GM19239 (cell line): ENCODE measurements around the gene CEP164.
A peak's percentile ranks its signal among the peaks of the same experiment; 100 is the strongest.

Source experiments
- DNase-seq: peaks from one replicate; pipeline ENCODE4 v3.0.0; 2011; ENCODE audit warnings: low spot score; ENCODE audit not compliant: insufficient read length
- FAIRE-seq: peaks from 2 replicates; lab custom pipeline; 2011; peaks lifted over from hg19 to GRCh38; lab: Jason Lieb, UNC

The CEP164 gene

GRCh38 chr11:117457031-117457785 is 129.6 kb downstream of the CEP164 start:
- FAIRE-seq = peak; percentile 59

GRCh38 chr11:117457835-117458234 is 130.2 kb downstream of the CEP164 start:
- DNase-seq (no peak), FAIRE-seq (no peak)

More at GRCh38 chr11:117457031-117457785, 129.6 kb downstream of the CEP164 start:
- DNase-seq = no peak

GRCh38 chr11:117458275-117459122 is 130.8 kb downstream of the CEP164 start:
- DNase-seq = no peak
- FAIRE-seq = peak; percentile 23

GRCh38 chr11:117459123-117459978 is 131.7 kb downstream of the CEP164 start:
- DNase-seq (no peak), FAIRE-seq (no peak)

GRCh38 chr11:117459979-117460300 is 132.3 kb downstream of the CEP164 start:
- DNase-seq = no peak
- FAIRE-seq = no peak

- DNase-seq = no peak
- no peak for FAIRE-seq
Observed at GRCh38 chr11:117461396-117462182, 133.9 kb downstream of the CEP164 start.

- FAIRE-seq (no peak), DNase-seq (no peak)
Observed at GRCh38 chr11:117462183-117462863, 134.7 kb downstream of the CEP164 start.

GRCh38 chr11:117462864-117463247 is 135.2 kb downstream of the CEP164 start:
- FAIRE-seq = no peak

More at GRCh38 chr11:117462864-117463247, 135.2 kb downstream of the CEP164 start:
- no peak for DNase-seq
